Measurements from ENCODE around the gene PIK3CB.

DNA sequence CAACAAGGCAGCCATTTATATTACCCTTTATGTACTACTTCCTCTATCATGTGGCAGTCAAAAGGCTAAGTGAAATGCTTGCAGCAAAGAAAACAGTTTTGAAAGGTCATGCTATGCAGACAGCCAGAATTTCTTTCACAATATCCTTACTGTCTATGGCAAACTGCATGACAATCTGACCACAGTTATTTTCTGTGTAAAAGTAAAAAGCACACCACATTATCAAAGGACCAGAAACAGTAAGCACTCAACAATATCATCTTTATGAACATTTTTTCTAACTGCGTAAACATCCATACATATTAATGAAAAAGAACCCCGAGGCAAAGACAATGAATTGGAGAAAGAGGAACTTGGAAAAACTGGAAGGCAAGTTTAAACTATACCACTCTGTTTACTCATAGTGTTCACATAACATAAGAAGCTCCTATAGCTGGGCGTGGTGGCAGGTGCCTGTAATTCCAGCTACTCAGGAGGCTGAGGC, 47.9 kb downstream of the PIK3CB start:
- TF ChIP-seq CEBPB (IDR thresholded peaks at IDR 0.05) (no peak), RAD21 (IDR thresholded peaks at IDR 0.05; ENCODE audit: low read depth) (no peak), YY1 (IDR thresholded peaks at IDR 0.05; ENCODE audit: low read depth) (no peak), MAX (IDR thresholded peaks at IDR 0.05) (no peak), EGR1 (IDR thresholded peaks at IDR 0.05) (no peak), REST (IDR thresholded peaks at IDR 0.05; ENCODE audit: low read depth) (no peak)

All from Ishikawa (cell line).